Fibroblast of skin of scalp (primary cell): ENCODE data around the gene MAN2A2.
"Not testable (repeated sequence)": the region's sequence is repeated elsewhere in the genome, so short reads cannot be mapped to it uniquely, and the experiment has no call there.

ENCODE experiments used
- DNase-seq: peaks from one replicate; pipeline ENCODE4 v3.0.0-alpha.2; 2013

Gene MAN2A2

GRCh38 chr15:90871716-90872485, 31.2 kb upstream of the MAN2A2 start:
- DNase-seq: no peak

GRCh38 chr15:90872486-90873184, 30.5 kb upstream of the MAN2A2 start:
- DNase-seq: peak; percentile 79

- DNase-seq: no peak
Observed at GRCh38 chr15:90873488-90873997, 29.6 kb upstream of the MAN2A2 start.

GRCh38 chr15:90873998-90874605, 29.0 kb upstream of the MAN2A2 start:
- no peak for DNase-seq

GRCh38 chr15:90874986-90875385, 28.1 kb upstream of the MAN2A2 start:
- not testable (repeated sequence) for DNase-seq

GRCh38 chr15:90875549-90875981, 27.5 kb upstream of the MAN2A2 start:
- DNase-seq: no peak

- no peak for DNase-seq
Observed at GRCh38 chr15:90876046-90876445, 27.1 kb upstream of the MAN2A2 start.

GRCh38 chr15:90876512-90877170, 26.5 kb upstream of the MAN2A2 start:
- DNase-seq: no peak

GRCh38 chr15:90877315-90877714, 25.8 kb upstream of the MAN2A2 start:
- DNase-seq: no peak

GRCh38 chr15:90877996-90878395, 25.1 kb upstream of the MAN2A2 start:
- DNase-seq: no peak

GRCh38 chr15:90878660-90879059, 24.4 kb upstream of the MAN2A2 start:
- DNase-seq: no peak

GRCh38 chr15:90879730-90880366, 23.3 kb upstream of the MAN2A2 start:
- no peak for DNase-seq

GRCh38 chr15:90880381-90881145, 22.5 kb upstream of the MAN2A2 start:
- DNase-seq: no peak

GRCh38 chr15:90881181-90881977, 21.7 kb upstream of the MAN2A2 start:
- DNase-seq: no peak

- no peak for DNase-seq
Observed at GRCh38 chr15:90881978-90882721, 21.0 kb upstream of the MAN2A2 start.

GRCh38 chr15:90882781-90883525, 20.1 kb upstream of the MAN2A2 start:
- DNase-seq: no peak

GRCh38 chr15:90883526-90883975, 19.6 kb upstream of the MAN2A2 start:
- DNase-seq: no peak

- peak; percentile 65 for DNase-seq
Observed at GRCh38 chr15:90883976-90884718, 19.0 kb upstream of the MAN2A2 start, which contains the start of gene FES. FES (plus strand) TSS chr15:90884504; CDS start chr15:90885046, 542 bp downstream.
